ENCODE data around the gene FGF8.

- TF ChIP-seq CTCF (IDR thresholded peaks at IDR 0.05) (no peak), POLR2A (IDR thresholded peaks at IDR 0.05) (no peak)
Observed at GRCh38 chr10:101772895-101773761, 2.8 kb downstream of the FGF8 start.
